GM04504 (cell line): ENCODE measurements around the gene SAMD4A.

Source experiments
- DNase-seq: peaks from one replicate; pipeline ENCODE4 v3.0.0-alpha.2; 2012; ENCODE audit warnings: low read depth

Gene SAMD4A

DNA sequence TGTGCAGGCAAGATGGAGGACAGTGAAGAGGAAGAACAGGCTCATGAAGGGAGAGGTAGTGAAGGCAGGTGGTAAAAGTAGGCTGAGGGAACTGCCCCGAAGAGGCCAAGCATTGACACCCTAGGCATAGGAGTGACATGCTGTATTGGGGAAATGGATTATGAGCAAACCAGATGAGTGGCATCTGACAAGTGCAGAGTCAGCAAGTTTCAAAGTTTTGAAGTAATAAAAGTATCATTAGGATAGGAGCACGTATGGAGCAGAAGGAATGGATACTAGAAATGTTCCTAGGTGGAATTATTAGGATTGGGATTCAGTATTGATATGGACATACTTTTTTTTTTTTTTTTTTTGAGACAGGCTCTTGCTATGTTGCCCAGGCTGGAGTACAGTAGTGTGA, 139.8 kb downstream of the SAMD4A start:
- DNase-seq: no peak

DNA sequence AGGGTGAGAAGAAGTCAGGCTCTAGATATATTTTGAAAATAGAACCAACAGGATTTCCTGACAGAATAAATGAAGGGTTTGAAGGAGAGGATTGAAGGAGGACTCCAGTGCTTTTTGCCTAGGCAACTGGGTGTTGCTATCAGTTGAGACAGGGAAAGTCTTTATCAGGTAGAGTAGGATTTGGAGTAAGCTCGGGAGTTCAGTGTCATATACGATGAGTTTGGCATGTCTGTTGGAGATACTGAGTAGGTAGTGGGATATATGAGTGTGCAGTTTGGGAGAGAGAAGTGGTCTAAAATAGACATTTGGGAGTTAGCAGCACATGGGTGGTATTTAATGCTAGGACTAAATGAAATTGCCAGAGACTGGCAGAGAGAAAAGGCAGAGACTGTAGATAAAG, 141.2 kb downstream of the SAMD4A start:
- DNase-seq: no peak

DNA sequence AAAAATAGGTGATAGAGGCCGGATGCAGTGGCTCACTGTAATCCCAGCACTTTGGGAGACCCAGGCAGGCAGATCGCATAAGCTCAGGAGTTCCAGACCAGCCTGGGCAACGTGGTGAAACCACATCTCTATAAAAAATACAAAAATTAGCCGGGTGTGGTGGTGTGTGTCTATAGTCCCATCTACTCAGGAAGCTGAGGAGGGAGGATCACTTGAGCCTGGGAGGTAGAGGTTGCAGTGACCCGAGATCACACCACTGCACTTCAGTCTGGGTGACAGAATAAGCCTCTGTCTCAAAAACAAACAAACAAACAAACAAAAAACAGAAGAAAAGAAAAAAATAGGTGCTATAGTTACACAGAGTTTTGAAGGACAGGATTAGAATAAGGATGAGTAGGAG, 142.1 kb downstream of the SAMD4A start:
- no peak for DNase-seq

DNA sequence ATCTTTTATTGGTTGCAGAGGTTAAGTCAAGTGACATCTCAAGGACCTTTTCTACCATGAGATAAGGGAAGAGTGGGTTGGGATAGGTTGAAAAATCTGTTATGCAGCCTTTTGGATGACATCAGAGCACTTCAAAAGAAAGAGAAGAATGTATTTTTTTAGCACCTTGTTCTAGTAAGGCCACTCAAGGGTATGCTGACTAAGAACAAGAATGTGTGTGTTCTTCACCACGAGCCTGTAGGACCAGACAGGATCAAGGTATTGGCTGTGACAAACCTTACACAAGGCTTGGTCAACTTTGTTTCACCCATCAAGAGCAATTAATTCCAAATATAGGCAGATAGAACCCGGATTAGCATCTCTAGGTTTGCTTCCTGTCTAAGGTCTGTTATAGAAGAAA, 142.5 kb downstream of the SAMD4A start:
- DNase-seq: no peak

DNA sequence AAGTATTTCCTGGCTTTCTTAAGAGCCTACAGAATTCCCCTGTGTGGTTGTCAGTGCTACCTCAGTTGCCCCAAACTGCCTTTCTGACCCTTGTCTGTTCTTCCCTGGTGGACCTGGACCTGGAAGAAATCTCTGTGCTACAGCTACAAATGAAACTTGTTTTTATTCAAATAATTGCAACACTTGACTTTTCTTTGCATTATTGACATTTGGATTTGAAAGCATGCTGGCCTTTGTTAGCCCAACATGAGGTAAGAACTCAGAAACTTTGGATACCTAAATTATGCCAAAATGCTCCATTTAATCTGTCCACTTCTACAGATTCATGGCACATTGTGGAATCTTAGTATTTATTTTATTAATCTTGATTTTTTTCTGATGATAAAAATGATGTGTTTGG, 142.9 kb downstream of the SAMD4A start:
- no peak for DNase-seq

DNA sequence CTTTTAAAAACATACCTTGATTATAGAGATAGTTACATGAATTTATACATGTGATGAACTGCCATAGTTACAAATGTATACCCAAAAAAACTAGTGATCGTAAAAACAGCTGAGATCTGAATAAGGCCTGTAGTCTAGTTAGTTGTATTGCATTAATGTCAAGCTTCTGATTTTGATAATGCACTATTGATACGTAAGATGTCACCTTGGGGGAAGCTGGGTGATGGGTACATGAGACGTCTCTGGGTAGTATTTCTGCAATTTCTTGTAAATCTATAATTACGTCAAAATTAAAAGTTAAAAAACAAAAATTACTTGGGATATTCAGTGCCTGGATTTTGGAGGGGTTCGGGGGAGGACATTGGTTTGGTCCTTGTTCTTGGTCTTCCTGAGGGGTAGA, 144.4 kb downstream of the SAMD4A start:
- no peak for DNase-seq

DNA sequence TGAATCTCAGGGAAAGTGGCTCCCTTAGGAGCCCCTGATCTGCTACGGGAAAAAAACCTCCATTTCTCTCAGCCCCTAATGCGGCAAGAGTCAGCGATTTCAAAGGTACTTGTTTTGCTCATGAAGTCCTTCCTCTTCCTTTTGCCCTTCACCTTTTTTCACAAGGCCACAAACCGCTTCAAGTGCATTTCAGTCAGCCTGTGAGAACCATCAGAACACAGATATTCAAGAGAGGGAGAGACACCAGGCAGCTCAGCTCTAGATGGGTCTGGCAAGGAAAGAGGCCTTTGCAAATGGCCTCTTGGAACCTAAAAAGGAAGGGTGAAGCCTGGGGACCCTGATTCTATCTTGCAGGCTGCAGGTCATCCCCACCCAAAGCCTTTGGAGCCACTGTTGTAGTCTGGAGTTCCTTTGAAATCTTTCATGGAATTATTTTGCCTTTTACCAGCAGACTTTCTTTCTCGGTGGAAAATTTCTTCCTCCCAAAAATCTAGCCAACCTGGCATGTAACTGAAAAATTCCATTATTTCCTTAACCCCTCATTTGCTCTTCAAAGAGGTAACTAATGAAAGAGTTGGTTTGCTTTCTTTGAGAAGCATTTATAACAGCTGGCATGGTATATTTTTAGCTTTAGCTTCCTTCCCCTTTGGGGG, 145.0 kb downstream of the SAMD4A start:
- DNase-seq: no peak

DNA sequence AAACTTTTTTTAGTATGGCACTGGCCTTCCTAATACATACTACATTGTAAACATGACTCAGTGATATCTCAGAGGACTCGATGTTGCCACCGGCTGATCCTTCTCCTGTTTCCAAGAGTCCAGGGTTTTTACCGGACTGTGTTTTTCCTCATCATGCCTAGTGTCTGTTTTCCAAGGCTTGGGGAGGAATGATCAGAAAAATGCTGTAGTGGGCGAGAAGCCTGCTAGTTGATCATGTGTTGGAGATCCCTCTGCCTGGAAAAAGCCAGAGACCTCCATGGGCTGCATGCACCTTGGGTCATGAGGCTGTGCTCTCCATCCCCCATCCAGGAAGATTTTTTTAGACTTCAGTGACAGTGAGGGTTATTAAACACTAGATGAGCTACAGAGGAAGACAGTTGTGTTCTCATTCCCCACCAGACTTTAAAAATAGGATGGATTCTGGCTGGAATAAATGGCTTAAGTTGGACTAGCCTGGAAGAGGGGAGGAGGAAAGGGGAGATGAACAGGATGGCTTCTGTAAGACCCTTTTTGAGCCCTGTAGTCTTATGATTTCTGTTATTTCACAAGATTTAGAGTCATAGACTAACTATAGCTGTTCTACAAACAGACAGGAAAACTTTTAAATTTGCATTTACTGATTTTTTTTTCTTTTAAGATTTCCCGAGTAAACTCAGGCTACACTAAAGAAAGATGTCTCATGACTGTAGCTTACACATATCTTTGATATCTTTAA, 145.7 kb downstream of the SAMD4A start:
- no peak for DNase-seq

DNA sequence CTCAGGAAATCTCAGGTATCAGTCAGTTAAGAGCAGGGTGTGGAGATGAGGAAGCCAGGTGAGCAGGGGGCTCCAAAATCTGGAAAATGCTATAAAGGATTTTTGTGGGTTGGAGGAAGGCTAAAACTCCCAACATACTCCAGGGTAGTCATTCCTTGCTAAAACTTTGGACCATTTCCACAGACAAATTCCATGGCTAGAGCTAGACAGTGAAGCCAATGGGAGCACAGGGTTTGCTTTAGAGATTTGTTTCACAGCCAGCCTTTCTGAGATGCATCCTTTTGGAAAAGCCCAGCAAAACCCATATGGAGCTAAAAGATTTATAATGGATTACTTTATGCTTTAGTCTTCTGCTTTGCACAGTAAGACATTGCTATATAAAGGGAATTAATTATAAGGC, 146.5 kb downstream of the SAMD4A start:
- peak; percentile 61 for DNase-seq

DNA sequence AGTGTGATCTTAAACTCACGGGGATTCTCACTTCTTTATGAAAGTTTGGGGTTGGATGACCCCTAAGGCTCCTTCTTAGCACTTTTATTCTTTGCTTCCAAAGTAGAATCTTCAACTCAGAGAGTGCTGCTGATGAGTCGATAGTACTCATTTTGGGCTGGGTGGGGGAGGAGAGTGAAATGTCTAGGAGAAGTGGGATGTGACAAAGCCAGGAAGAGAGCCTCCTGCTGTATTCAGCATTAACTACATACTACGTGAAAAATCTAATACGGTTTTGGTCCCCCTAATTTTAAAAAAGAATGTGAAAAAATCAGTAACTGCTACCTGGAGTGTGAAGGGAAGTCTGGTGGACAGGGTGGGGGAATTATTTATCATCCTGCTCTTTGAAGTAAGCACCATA, 148.3 kb downstream of the SAMD4A start:
- DNase-seq: no peak

DNA sequence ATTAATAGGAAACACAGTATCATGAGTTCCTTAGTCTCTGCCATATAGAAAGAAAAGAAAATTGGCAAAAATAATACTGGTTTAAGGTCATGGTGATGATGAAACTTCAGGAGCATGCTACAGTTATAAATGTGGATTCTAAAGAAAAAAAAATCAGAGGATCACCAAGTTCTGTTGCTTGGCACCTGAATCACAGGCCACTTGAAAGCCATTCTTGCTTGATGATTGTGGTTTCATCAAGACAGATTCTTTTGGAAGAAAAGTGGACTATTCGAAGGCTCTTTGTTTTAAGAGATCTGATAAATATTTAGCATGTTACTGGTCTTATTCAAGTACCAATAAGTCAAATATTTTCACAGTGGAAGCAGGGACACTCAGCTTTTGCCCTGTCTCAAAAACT, 148.9 kb downstream of the SAMD4A start:
- DNase-seq: no peak

DNA sequence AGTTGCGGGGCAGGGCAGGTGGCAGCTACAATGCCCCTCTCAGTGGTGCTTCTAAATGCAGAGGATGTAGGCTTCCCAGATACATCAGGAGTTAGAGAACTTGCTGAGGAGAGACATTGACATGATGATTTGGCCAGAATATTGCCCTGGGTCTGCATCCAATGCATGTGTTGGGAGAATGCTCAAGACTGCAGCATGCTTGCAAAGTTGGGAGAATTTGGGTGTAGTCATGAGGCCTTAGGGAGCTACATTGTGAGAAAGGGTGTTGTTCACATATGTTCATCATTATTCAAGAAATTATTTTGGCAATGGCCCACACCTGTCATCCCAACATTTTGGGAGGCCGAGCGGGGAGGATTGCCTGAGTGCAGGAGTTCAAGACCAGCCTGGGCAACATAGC, 149.9 kb downstream of the SAMD4A start:
- no peak for DNase-seq

DNA sequence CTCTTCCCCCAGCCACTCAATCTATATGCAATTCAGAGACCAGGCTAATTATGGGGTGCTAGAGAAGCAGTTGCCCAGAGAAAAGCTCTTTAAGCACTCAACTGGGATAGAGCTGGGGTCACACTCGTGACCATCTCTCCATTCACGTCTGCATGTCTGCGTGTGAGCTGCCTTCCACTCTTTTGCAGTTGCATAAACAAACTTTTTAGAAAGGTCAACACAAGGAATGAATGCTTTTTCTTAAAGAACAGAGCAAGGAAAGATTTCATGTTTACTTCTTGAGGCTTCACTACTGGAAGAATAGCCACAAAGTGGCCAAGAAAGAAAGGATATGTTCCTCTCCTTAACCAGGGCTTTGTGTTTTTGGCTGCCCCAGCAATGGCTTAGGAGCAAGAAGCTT, 151.1 kb downstream of the SAMD4A start:
- no peak for DNase-seq

DNA sequence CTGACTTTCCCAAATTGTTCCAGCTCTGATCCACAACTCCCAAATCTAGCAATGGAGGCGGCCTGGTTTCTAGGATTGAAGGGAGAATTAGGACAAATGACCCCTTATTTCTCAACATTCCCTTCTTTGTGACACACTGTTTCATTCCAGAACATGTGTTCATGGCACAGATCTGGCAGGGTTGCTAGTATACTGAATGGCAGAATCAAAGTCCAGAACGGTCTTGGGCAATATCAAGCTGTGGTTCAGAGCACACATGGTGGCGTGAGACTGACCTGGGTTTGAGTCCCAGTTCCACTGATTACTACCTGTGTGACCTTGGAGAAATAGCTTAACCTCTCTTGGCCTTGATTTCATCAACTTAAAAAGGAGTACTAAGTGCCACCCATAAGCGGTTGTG, 152.5 kb downstream of the SAMD4A start:
- DNase-seq: no peak

DNA sequence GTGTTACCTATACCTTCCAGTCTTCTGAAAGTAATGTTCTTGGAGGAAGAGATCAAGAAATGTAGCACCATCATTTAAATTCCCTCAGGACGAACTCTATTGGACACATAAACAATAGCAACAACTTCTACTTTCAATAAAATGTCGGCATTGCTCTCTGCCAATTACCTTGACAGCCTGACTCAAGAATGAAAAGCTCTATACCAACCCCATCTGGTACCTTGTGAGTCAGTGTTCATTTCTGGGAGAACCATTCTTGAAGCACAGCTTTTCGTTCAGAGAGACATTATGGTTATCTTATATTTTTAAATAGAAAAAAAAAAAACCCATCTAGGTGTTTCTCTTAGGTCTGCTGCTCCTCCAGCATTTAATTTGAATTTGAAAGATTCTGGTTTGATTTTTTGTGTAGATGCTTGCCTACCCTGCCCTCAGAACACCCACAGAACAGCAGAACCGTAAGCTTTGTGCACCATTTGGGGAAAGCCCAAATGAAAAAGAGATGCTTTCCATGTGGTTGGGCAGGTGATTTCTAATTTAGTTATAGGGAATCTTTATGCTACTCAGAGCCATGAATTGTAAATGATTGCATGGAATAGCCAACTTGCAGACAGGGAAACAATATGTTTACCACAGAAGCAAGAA, 156.0 kb downstream of the SAMD4A start:
- no peak for DNase-seq

DNA sequence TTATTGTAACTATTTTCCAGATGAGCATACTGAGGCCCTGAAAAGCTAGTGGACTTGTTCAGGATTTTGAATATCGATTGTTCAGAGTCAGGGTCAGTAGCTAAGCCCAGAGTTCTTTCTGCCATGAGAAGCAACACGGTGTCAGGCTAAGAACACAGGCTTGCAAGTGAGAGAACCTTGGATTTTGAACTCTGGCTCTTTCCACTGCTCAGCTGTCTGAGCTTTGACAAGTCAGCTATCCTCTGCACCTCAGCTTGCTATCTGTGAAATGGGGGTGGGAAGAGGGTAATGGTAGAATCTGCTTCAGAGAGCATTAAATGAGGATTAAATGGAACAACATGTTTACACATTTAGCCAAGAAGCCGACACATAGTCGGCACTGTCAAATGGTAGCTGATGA, 157.2 kb downstream of the SAMD4A start:
- no peak for DNase-seq

DNA sequence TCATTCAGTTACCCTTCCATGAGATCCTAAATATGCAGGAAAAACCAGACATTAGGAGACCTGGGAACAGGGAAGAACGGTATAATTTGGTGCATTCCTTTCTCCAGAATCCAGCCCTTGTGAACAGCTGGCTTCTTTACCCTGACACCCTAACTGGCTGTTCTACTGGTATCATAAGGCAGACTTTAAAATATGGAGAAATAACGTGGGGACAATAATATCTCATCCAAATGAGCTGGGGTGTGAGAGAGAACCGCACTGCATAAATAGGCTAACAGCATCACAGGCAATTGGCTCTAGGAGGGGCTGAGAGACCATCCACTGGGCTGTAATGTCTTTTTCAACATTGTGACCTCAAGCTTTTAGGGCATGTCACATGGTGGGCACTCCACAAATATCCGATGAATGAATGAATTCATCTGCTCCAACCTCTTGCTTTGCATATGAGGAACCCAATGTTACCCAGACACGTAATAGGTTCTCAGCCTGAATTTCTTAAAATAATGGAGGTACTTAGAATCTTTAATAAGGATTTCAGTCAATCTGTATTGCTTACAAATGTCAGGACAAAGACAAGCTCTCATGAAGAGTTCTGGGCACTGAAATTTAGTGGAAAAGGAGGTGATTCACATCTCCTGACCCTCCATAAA, 157.9 kb downstream of the SAMD4A start:
- no peak for DNase-seq

DNA sequence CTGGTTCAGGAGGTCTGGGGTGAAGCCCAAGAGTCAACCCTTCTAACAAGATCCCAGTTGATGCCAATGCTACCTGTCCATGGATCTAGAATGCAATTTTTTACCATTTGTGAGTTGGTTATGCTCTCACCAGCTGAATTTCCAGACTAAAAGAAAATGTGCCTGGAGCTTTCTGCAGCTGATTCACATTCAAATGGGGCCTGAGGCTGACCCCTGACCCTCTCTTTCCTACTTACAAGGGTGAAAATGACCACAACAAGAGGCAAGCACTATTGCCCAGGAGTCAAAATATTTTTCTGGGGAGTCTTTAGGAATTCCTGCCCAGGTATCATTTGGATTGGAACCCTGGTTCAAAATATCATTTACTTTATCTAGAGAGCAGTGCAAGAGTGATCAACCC, 159.1 kb downstream of the SAMD4A start:
- no peak for DNase-seq

DNA sequence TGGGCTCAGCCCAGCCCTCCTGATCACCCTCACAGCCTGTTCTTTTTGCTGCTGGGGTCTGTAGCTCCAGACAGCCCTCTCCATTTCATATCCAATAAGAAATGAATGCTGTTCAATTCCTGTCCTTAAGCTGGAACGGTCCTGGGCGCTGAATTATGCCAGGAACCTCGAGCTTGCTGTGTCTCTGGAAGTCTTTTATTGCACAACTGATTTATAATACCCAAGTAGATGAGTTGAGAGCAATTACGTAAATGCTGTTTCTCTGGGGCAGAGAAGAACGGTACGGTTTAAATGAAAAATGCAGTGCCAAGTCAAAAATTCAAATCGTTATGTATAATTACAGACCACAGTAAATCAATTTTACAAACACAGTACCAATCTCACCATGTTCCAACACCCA, 161.0 kb downstream of the SAMD4A start:
- peak; percentile 46 for DNase-seq

DNA sequence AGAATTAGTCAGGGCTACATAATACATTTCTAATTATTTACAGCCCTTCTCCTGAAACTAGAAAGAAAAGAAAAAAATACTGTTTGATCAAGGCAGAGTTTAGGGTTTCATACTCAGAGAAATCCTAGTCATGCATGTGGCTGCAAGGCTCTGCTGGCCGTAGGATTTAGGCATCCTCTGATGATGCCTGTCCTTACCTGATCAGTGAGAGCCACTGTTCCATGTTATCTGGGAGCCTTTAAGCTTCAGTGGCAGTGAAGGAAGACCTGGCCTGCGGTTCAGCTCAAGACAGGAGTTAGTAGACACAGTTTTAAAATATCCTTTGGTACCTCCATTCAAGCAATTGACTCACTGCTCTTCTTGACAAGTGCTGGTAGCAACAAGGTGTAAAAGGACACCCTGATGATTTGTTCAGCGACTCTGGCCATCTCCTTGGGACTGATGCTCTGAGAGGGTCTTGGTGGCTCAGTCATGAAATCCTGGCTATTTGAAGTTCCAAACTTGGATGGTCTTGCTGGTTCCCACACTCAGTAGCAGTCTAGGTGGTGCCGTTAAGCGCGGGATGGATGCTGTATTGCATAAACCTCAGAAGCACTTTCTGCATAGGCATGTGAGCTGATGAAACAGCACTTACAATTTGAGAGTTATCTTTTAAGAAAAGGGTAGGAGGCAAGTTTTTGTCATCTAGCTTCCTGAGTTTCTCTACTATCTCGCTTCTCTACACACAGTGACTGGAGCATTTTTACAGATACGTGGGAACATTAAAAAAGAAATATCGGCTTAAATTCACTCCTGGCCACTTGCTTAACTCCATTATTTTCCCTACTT, 162.0 kb downstream of the SAMD4A start:
- DNase-seq: no peak

DNA sequence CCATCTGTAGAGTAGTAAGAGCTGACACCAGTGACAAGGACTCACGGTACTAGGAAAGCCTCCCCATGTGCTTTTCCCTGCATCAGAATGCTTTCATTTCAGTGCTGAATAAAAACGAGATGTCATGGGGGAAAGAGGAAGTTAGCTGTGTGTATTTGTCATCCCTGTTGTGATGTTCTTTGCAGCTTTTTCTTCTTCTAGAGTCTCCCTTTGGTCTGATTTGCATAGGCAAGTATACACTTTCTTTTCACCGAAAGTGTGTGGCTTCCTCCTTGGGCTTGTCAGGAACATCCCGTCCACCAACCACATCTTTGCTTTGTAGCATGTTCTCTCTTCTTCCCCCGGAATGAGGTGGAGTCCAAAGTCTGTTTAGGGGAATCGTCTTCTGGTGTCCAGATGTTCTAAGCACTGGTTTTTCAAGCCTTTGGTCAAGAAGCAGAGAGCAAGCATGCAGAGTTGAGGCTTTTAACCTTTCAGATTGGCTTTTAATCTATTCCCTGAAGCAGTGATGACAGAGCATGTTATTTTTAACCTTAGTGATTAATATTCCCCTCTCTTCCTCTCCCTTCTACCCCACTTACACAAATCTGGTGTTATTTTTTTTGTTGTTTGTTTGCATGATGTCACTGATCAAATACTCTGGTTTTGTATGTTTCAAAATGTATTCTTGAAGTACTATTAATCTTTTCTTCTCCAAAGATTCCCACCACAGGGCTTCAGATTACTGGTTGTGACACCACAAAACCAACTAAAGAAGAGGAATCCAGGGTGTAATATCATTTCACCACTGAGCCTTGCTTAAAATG, 163.4 kb downstream of the SAMD4A start:
- peak; percentile 91 for DNase-seq
